Thymus (tissue), 11 donors: Measurements from ENCODE around the gene ARG2. TPM values are rescaled to one million over a fixed set of nuclear protein-coding genes. Genes with fewer than 3 reads are reported as not detected.
A peak's percentile ranks its signal among the peaks of the same experiment; 100 is the strongest.

ENCODE experiments used
- DNase-seq, 9 donors: peaks; one replicate each; pipeline ENCODE4 v3.0.0-alpha.2; 2013; ENCODE audit warnings: low spot score in 9 of 9, low read depth in 6 of 9, missing footprints in 1 of 9
- H3K27ac ChIP-seq, 2 donors: one replicate each; pipeline ENCODE4 v1.5.1; 2013; ENCODE audit warnings: control low read depth in 1 of 2, low read depth in 1 of 2, low read length in 1 of 2, mild to moderate bottlenecking in 1 of 2, moderate library complexity in 1 of 2
- H3K27me3 ChIP-seq, 2 donors: one replicate each; pipeline ENCODE4 v1.5.1; 2013; ENCODE audit warnings: low read length in 1 of 2; ENCODE audit not compliant: control insufficient read depth in 2 of 2, insufficient read depth in 1 of 2
- H3K36me3 ChIP-seq, 2 donors: one replicate each; pipeline ENCODE4 v1.5.1; 2013; ENCODE audit warnings: low read length in 1 of 2, mild to moderate bottlenecking in 1 of 2, moderate library complexity in 1 of 2; ENCODE audit not compliant: control insufficient read depth in 2 of 2, insufficient read depth in 2 of 2
- H3K4me1 ChIP-seq, 2 donors: one replicate each; pipeline ENCODE4 v1.5.1; 2013; ENCODE audit warnings: low read length in 2 of 2; ENCODE audit not compliant: control insufficient read depth in 2 of 2, insufficient read depth in 2 of 2
- H3K4me3 ChIP-seq, 2 donors: one replicate each; pipeline ENCODE4 v1.5.1; 2013; ENCODE audit warnings: low read length in 2 of 2, control low read depth in 1 of 2, mild to moderate bottlenecking in 1 of 2
- H3K9me3 ChIP-seq, 2 donors: one replicate each; pipeline ENCODE4 v1.5.1; 2013; ENCODE audit warnings: low read length in 1 of 2, mild to moderate bottlenecking in 1 of 2; ENCODE audit not compliant: control insufficient read depth in 2 of 2, insufficient read depth in 1 of 2
- WGBS: extraction: QIAGEN DNeasy Blood & Tissue Kit; methylation state at CpG from one replicate; pipeline ENCODE4 v1.1.7; 2013; 5-methylcytosine and 5-hydroxymethylcytosine counted together
- polyA plus RNA-seq: library from polyadenylated mRNA; stranded (reverse); fragments of 200-250 nt; gene quantifications from one replicate; pipeline ENCODE4 v1.2.3, GENCODE V29; 2013
- total RNA-seq: library from RNA; stranded (reverse); fragments of 120-200 nt; gene quantifications from one replicate; pipeline ENCODE4 v1.2.4, GENCODE V29; 2013
- donor health status: healthy.

ARG2 gene
- total and polyA plus RNA-seq, 2 donors, result 2.4 to 27.8 TPM

DNA sequence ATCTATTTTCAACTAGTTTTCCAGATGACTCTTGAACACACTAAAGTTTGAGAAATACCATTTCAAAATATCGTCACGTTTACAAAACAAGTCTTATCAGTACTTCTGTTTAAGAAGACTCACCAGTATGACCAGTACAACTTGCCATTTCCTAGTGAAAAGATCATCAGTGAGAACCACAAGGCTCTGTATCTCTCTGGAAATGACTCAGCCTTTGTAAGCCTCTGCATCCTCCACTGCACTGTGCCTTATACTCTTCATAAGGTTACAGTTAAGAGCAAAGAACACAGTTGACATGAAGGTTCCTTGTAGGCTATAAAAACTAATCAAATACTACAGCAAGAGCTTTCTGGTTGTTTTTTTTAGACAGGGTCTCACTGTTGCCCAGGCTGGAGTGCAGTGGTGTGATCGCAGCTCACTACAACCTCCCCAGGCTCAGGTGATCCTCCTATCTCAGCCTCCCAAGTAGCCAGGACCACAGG is 60.4 kb downstream of the ARG2 start:
- H3K4me1 ChIP-seq, result peaks cover 0 to 3% of the 10 kb centered on the region in 2 donors
- WGBS, result 95% methylated on average over 3 of the region's 3 CpGs
- H3K9me3 ChIP-seq, result no peaks in the 10 kb centered on the region
- H3K4me3 ChIP-seq, result no peak overlapping the region
- no peaks in the 10 kb centered on the region for H3K27me3 ChIP-seq
- DNase-seq, result no peak
- H3K36me3 ChIP-seq, result peaks cover 12 to 50% of the 10 kb centered on the region in 2 donors
- no peak overlapping the region for H3K27ac ChIP-seq

DNA sequence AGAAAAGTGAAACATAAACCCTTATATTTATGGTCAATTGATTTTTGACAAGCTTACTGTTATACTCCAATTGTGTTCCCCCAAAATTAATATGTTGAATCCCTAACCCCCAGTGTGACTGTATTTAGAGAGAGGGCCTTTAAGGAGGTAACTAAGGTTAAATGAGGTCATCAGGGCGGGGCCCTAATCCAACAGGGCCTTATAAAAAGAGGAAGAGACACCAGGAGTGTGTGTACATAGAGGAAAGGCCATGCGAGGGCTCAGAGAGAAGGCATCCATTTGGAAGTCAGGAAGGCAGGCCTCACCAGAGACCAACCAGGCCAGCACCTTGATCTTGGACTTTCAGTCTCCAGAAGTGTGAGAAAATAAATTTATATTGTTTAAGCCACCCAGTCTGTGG is 61.2 kb downstream of the ARG2 start:
- no peaks in the 10 kb centered on the region for H3K4me1 ChIP-seq
- H3K36me3 ChIP-seq, result peaks cover 19 to 55% of the 10 kb centered on the region in 2 donors
- 97% methylated on average over 2 of the region's 2 CpGs for WGBS
- no peaks in the 10 kb centered on the region for H3K27me3 ChIP-seq
- no peaks in the 10 kb centered on the region for H3K9me3 ChIP-seq
- DNase-seq, result no peak
- no peak overlapping the region for H3K4me3 ChIP-seq
- no peak overlapping the region for H3K27ac ChIP-seq

DNA sequence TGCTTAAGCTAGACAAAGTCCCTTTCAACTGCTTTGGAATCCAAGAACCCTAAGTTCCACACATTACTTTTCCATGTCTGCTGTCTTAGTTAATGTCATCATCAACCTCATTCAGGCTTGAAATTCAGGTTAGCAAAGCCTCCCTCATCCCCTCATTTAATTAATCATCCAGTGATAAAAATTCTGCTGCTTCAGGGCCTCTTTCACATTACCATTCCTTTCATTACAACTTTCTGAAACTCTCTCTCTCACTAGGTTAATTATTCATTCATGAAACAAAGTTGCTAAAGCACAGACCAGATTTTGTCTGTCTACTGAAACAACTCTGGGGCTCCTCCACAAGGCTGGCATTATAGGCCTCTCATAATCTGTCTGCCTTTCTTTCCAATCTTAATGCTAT is 64.1 kb downstream of the ARG2 start:
- no peak for DNase-seq
- no peak overlapping the region for H3K27ac ChIP-seq
- H3K4me1 ChIP-seq, result no peaks in the 10 kb centered on the region
- no peaks in the 10 kb centered on the region for H3K27me3 ChIP-seq
- no peak overlapping the region for H3K4me3 ChIP-seq
- no peaks in the 10 kb centered on the region for H3K9me3 ChIP-seq
- peaks cover 26 to 61% of the 10 kb centered on the region in 2 donors for H3K36me3 ChIP-seq

DNA sequence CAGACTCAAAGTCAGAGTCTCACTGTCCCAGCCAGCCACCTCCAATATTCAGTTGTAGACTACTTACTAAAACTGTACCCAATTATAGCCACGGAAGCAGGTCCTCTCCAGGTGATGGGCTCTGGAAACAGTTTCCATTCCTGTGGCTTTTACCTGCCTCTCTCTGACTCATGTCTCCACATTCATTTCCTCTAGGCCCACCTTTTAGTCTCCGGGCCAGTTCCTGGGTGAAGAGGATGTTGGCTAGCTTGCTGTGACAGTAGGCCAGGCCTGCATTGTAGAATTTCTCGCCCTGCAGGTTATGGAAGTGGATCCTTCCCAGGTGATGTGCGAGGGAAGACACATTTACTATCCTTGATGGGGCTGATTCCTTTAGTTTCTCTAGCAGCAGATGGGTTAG is 70.3 kb downstream of the ARG2 start:
- Histone ChIP-seq H3K4me3 (no peak overlapping the region), H3K4me1 (peaks cover 4 to 10% of the 10 kb centered on the region in 2 donors), H3K27me3 (no peaks in the 10 kb centered on the region), H3K9me3 (no peaks in the 10 kb centered on the region), H3K36me3 (peaks cover 58 to 67% of the 10 kb centered on the region in 2 donors), H3K27ac (no peak overlapping the region)
- 98% methylated on average over 4 of the region's 4 CpGs for WGBS
- DNase-seq, result no peak

DNA sequence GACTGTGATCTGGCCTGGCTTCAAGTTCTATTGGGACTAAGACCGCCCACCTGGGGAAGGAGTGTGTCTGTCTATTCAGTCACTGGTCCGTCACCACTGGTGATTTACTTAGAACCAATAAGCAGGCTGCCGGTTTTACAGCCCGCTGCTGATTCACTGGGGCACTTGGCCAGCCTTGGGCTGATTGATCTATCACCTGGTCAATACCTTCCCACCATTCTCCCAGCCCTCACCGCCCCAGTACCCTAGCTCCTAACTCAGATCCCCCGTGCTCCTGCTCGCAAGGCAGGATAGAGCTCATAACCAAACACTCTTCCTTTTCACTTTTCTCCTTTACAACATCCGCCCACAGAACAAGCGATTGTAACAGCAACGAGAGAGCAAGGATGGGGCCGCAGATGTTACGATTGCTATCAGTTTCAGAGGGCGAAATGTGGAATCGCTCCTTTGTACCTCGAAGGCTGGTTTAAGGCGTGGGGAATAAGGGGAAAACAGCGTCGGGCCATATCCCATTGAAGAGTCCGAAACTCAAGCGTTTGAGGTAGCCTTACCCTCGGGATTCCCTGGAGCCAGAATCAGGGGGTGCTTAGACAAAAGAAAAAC is 75.2 kb downstream of the ARG2 start:
- peak; percentile 37 to 77 (median 51) for DNase-seq
- H3K9me3 ChIP-seq, result no peaks in the 10 kb centered on the region
- H3K27me3 ChIP-seq, result no peaks in the 10 kb centered on the region
- WGBS, result under 1% methylated on average over 21 of the region's 21 CpGs
- H3K27ac ChIP-seq, result peak overlapping the region; percentile 82 to 96
- peaks cover 4 to 14% of the 10 kb centered on the region in 2 donors for H3K4me1 ChIP-seq
- H3K36me3 ChIP-seq, result peaks cover 25 to 31% of the 10 kb centered on the region in 2 donors
- peak overlapping the region; percentile 70 to 99 for H3K4me3 ChIP-seq

DNA sequence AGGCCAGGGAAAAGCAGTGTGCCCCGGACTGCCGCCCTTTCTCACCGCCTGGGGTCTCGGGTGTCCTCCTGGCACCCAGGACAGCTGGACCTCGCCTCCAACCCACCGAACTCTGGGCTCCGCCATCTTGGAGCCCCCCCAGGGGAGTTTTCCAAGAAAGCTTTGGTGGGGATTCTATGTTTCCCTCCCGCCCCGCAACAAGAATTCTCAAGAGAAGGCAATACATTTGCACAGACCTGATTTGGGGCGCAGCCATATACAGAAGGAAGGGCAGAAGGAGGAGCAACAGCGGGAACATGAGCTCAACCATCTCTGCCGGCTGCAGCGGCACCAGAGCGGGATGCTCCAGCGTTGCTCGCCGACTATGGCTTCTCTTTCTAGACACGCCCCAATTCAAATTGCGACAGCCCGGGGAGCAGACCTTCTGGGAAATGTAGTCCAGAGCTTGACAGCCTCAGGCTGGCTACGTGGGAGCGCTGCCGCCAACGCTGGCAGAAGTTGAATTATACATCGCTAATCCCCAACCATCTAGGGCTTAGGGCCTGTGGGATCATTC is 75.8 kb downstream of the ARG2 start, which contains the start of gene RDH11:
TSS of gene RDH11 (minus strand) at position 371 of the 556 bp plus-strand sequence. CDS start at position 310, 61 bp downstream.
- peak within 1 kb of the TSS; percentile 70 to 99 for H3K4me3 ChIP-seq
- peak; percentile 71 to 94 (median 83) for DNase-seq
- H3K27me3 ChIP-seq, result no peaks in the 10 kb centered on the region
- under 1% methylated on average over 25 of the region's 25 CpGs for WGBS
- H3K9me3 ChIP-seq, result no peaks in the 10 kb centered on the region
- peak within 1 kb of the TSS; percentile 82 to 96 for H3K27ac ChIP-seq
- H3K4me1 ChIP-seq, result peaks cover 4 to 14% of the 10 kb centered on the region in 2 donors
- H3K36me3 ChIP-seq, result peaks cover 19 to 25% of the 10 kb centered on the region in 2 donors

DNA sequence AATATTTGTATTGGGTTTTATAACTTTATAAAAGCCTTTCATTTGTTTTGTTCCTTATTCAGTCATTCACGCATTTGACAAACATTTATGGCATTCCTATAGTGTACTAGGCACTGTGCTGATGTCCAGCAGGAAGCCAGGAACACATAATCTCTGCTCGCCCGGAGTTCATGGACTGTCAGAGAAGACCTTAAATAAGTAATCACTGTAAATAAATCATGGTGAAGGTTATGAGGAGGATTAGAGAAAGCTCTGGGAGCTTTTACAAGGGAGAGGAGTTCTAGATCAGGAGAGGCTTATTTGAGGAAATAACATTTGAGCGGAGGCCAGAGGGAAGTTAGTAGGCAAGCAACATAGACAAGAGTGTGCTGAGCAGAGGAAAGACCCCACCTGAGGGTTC is 77.3 kb downstream of the ARG2 start:
- H3K9me3 ChIP-seq, result no peaks in the 10 kb centered on the region
- H3K36me3 ChIP-seq, result peaks cover 4 to 10% of the 10 kb centered on the region in 2 donors
- no peak overlapping the region for H3K4me3 ChIP-seq
- no peak overlapping the region for H3K27ac ChIP-seq
- no peaks in the 10 kb centered on the region for H3K27me3 ChIP-seq
- 98% methylated on average over 4 of the region's 4 CpGs for WGBS
- peaks cover 4 to 14% of the 10 kb centered on the region in 2 donors for H3K4me1 ChIP-seq
- DNase-seq, result no peak

DNA sequence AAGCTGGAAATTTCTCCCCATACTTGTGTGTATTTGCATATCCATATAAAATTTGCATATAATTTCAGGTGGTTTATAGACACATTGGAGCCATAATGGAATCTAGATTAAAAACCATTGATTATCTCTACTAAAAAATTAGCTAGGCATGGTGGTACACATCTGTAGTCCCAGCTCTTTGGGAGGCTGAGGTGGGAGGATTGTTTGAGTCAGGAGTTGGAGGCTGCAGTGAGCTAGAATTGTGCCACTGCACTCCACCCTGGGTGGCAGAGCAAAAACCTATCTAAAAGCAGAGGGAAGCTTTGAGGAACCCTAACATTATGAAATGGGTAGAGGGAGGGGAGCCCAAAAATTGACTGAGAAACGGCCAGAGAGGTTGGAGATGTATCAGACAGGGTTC is 78.5 kb downstream of the ARG2 start:
- Histone ChIP-seq H3K36me3 (no peaks in the 10 kb centered on the region), H3K4me1 (peaks cover 4 to 14% of the 10 kb centered on the region in 2 donors), H3K27me3 (no peaks in the 10 kb centered on the region), H3K4me3 (no peak overlapping the region), H3K27ac (no peak overlapping the region), H3K9me3 (no peaks in the 10 kb centered on the region)
- DNase-seq, result no peak
- 89% methylated on average over 1 of the region's 1 CpG for WGBS
